GM12878 (cell line): ENCODE results near the gene TSSK2. TPM values are rescaled to one million over a fixed set of nuclear protein-coding genes. Genes with fewer than 3 reads are reported as not detected.

Experiments
- ATF7 ChIP-seq: fragments of 450-650 bp; IDR thresholded peaks from 2 replicates; pipeline ENCODE4 v1.6.1; 2016; ENCODE audit warnings: low read depth, mild to moderate bottlenecking
- BCL11A ChIP-seq: IDR thresholded peaks from 2 replicates; pipeline ENCODE4 v1.6.1; 2011; ENCODE audit warnings: low read depth, low read length
- CBX3 ChIP-seq: fragments of 200-600 bp; sonication (generic); IDR thresholded peaks from 2 replicates; pipeline ENCODE4 v1.6.1; 2016; ENCODE audit warnings: low read depth, borderline replicate concordance
- IRF5 ChIP-seq: fragments of 450-650 bp; IDR thresholded peaks from 2 replicates; pipeline ENCODE4 v1.6.1; 2017; ENCODE audit warnings: borderline replicate concordance
- LARP7 ChIP-seq: fragments of 450-650 bp; IDR thresholded peaks from 2 replicates; pipeline ENCODE4 v1.6.1; 2017; ENCODE audit warnings: mild to moderate bottlenecking
- NRF1 ChIP-seq: conservative IDR thresholded peaks from 2 replicates; pipeline ENCODE4 v1.6.1; 2011; ENCODE audit warnings: mild to moderate bottlenecking, low read depth, low read length, improper control_type of control experiment
- PKNOX1 ChIP-seq: fragments of 450-650 bp; IDR thresholded peaks from 2 replicates; pipeline ENCODE4 v1.6.1; 2016; ENCODE audit warnings: mild to moderate bottlenecking
- SMC3 ChIP-seq: IDR thresholded peaks from 2 replicates; pipeline ENCODE4 v1.6.1; 2011; ENCODE audit warnings: low read length, improper control_type of control experiment, borderline replicate concordance
- ZNF592 ChIP-seq: fragments of 450-650 bp; IDR thresholded peaks from 2 replicates; pipeline ENCODE4 v1.6.1; 2017; ENCODE audit warnings: mild to moderate bottlenecking, moderate library complexity
- polyA plus RNA-seq, 11 experiments: library from polyadenylated mRNA; depleted of rRNA in 4 of 11; unstranded in 6 of 11; stranded (reverse) in 5 of 11; fragments of >200 nt; fragmentation: Nextera tagmentation in 4 of 11; fragmentation: Illumina TruSeq in 1 of 11; extraction: Ambion mirVana in 4 of 11; extraction: Trizol in 1 of 11; gene quantifications; 1 replicate in 1 of 11; 2 replicates in 10 of 11; pipeline versions ENCODE4 v1.2.1 to v1.2.3, GENCODE V29; 2011 to 2016; ENCODE audit warnings: inconsistent platforms in 2 of 11, missing spikeins in 2 of 11, low read depth in 1 of 11
- total RNA-seq, 4 experiments: library from RNA; depleted of rRNA in 3 of 4; stranded (reverse); fragments of >200 nt in 3 of 4; fragmentation: Illumina TruSeq in 1 of 4; extraction: Trizol in 1 of 4; gene quantifications; 2 replicates each; pipeline versions ENCODE4 v1.2.1 to v1.2.3, GENCODE V29; 2013 to 2021

Gene TSSK2
- total and polyA plus RNA-seq, 10 of the 15 experiments (the other 5 are each of a cell fraction or from before 2014, with no cell fraction given) = 0.03 to 0.17 TPM; not detected in 8

GRCh38 chr22:19092725-19093124 lies 38.4 kb upstream of the TSSK2 start (continued):
- no peak for TF ChIP-seq ZNF592
- TF ChIP-seq BCL11A = no peak
- TF ChIP-seq IRF5 = no peak
- no peak for TF ChIP-seq PKNOX1
- TF ChIP-seq NRF1 = no peak
- TF ChIP-seq LARP7 = no peak
- no peak for TF ChIP-seq CBX3
- TF ChIP-seq ATF7 = no peak
- no peak for TF ChIP-seq SMC3
- TF ChIP-seq, all 136 proteins: peak for 0
